GM21515 (cell line): ENCODE measurements around the gene LMTK3.

Experiments
- ATAC-seq: cut with Tn5 transposase; IDR thresholded peaks from one replicate; pipeline ENCODE4 v1.9.1; 2021; ENCODE audit not compliant: unreplicated experiment

LMTK3 gene

GRCh38 chr19:48452289-48453190, 59.1 kb downstream of the LMTK3 start:
- ATAC-seq, result no peak

DNA sequence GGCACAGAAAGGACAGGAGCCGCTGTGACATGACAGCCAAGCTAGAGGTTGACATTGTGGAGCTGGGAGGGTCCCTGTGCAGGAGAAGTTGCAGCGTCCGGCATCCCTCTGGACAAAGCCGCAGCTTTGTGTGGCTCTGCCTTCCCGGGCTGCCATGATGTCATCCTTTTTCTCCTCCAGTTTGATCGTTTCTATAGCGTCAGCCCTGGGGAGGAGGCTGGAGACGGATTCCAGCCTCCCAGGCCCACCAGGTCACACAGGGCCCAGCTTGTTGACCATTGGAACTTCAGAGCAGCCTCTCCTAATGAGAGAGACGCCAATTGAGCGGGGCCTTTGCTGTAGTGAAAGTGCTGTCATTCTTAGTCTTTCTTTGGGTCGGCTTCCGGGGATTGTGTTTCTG, 60.0 kb downstream of the LMTK3 start:
- ATAC-seq, result no peak

- ATAC-seq, result no peak
Observed at GRCh38 chr19:48450863-48451262, 60.8 kb downstream of the LMTK3 start.

DNA sequence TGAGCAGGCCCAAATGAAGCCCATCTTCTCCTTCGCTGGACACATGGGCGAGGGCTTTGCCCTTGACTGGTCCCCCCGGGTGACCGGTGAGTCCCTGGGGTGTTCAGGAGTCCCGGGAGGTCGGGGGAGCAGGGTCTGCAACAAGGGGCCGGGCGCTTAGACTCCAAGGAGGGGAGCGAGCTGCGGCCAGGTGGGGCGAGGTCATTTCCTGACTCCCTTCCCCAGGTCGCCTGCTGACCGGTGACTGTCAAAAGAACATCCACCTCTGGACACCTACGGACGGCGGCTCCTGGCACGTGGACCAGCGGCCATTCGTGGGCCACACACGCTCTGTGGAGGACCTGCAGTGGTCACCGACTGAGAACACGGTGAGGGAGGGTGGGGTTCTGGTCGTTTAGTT, 61.2 kb downstream of the LMTK3 start:
- ATAC-seq, result no peak

DNA sequence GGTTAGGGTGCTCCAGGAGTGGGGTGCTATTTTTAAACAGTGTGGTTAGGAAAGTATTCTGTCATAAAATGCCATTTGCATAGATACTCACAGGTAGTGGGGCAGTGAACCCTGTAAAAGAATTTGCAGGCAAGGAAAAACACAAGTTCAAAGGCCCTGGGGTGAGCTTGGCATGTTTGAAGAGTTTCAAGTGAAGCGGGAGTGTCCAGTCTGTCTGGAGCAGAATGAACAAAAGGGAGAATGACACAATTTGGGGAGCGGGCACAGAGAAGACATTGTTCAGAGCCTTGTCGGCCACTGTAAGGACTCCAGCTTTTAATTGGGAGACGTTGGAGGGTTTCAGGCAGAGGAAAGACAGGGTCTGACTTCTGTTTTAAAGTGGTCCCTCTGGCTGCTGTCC, 63.1 kb downstream of the LMTK3 start:
- ATAC-seq, result no peak

DNA sequence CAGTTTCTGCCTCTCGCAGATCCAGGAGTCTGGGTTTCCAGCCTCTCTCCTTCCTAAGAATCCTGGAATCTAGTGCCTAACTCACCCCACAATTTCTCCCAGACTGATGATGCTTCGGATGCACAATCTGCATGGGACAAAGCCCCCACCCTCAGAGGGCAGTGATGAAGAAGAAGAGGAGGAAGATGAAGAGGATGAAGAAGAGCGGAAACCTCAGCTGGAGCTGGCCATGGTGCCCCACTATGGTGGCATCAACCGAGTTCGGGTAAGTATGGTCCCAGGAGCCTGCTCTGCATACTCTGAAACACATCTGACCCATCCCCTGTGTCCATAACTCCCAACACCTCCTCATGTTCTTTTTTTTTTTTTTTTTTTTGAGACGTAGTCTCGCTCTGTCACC, 65.1 kb downstream of the LMTK3 start:
- ATAC-seq, result no peak

DNA sequence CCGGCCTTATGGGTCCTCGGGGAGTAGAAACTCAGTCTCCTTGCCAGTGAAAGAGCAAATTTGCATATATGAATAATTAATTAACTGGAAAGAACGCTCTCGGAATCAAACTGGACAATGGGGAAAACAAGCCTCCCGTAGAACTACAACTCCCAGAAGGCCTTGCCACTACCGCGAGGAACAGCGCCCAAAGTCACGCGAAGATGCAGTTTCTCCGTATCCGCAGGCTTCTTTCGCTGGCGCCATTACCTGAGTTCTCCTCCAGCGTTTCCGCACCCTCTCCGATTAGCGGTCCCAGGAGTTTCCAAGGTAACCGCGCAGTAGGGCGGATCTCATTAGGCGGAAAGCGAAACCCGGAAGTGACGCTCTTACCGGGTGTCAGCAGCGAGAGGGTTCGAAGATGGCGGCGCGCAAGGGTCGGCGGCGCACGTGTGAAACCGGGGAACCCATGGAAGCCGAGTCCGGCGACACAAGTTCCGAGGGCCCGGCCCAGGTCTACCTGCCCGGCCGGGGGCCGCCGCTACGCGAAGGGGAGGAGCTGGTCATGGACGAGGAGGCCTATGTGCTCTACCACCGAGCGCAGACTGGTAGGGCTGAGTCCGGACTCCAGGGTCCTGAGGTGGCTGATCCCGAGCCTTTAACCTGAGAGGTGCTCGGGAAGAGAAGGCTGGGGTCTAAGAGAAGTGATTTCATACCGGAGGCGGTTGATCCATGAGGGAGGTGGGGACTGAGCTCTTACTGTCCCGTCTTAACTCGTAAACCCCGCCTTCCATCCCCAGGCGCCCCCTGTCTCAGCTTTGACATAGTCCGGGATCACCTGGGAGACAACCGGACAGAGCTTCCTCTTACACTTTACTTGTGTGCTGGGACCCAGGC, 65.8 kb downstream of the LMTK3 start, which contains the start of gene GRWD1:
Gene GRWD1, plus strand, starts transcription at position 378 of the 876 bp plus-strand sequence. Its CDS starts 23 bp downstream, at position 401.
- peak; percentile 75 for ATAC-seq

GRCh38 chr19:48445256-48445605, 66.4 kb downstream of the LMTK3 start:
- peak; percentile 18 for ATAC-seq

- no peak for ATAC-seq
Observed at GRCh38 chr19:48444936-48445200, 66.8 kb downstream of the LMTK3 start.

- ATAC-seq, result no peak
Observed at GRCh38 chr19:48444129-48444935, 67.3 kb downstream of the LMTK3 start.

- ATAC-seq, result no peak
Observed at GRCh38 chr19:48443731-48444128, 67.9 kb downstream of the LMTK3 start.

- ATAC-seq, result no peak
Observed at GRCh38 chr19:48443256-48443655, 68.4 kb downstream of the LMTK3 start.

GRCh38 chr19:48442116-48443035, 69.3 kb downstream of the LMTK3 start:
- ATAC-seq, result no peak

DNA sequence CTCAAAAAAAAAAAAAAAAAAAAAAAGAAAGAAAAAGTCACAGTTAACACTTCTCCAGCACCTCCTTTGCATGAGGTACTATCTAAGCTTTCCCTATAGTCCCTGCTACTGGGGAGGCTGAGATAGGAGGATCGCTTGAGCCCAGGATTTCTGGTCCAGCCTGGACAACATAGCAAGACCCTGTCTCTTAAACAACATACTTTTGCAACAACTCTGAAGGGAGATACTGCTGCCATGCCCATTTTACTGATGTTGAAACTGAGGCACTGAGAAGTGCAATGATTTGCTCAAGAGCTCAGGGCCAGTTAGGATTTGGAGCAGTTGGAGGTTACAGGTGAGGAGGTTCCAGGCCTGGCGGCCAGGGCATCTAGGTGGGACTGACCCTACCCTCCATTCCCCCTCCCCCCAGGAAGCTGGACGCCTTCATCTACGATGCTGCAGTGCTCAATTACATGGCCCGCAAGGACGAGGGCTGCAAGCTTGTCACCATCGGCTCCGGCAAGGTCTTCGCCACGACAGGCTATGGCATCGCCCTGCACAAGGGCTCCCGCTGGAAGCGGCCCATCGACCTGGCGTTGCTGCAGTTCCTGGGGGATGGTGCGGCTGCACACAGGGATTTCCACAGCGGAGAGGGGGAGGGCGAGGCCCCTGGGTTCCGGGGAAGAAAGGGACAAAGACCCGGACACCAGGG, 70.1 kb downstream of the LMTK3 start:
- no peak for ATAC-seq

GRCh38 chr19:48436586-48436985, 75.0 kb downstream of the LMTK3 start:
- ATAC-seq, result no peak
